Measurements from ENCODE around the gene PHAX. TPM values are rescaled to one million over a fixed set of nuclear protein-coding genes. Genes with fewer than 3 reads are reported as not detected.

PHAX gene
- total and polyA plus RNA-seq, 8 donors, result 5.0 to 17.8 (median 10.0) TPM

- H3K4me3 ChIP-seq, result no peak overlapping the region
- FAIRE-seq, result no peak
- DNase-seq, result peak in 4 of 6 donors; percentile 23 to 71 (median 38)
Observed at GRCh38 chr5:126676195-126676624, 75.5 kb downstream of the PHAX start.

More at GRCh38 chr5:126676195-126676624, 75.5 kb downstream of the PHAX start:
- Histone ChIP-seq H3K27ac (no peak overlapping the region), H3K27me3 (no peaks in the 10 kb centered on the region), H3K9me3 (no peaks in the 10 kb centered on the region), H3K36me3 (no peaks in the 10 kb centered on the region), H3K4me1 (no peaks in the 10 kb centered on the region)
- TF ChIP-seq CTCF (IDR thresholded peaks at IDR 0.05), result peak; percentile 72 to 82 (median 76)
- intact Hi-C loops (cut with DNase I), result loop anchor here in 1 of 3 donors (5.0 kb wide), 1 partner anchor 106 kb away; no protein-coding TSS in a partner anchor
- peak; percentile 86 to 99 (median 96) for ATAC-seq
- WGBS, 2 donors, result 23 to 25% methylated on average over 4 of the region's 4 CpGs

Other genes starting within 250 kb of the PHAX start
- 10 to 100 TPM in 1 of 6 donors, 1 to 10 TPM in 5; 4.5 to 10.3 (median 6.5) TPM for gene GRAMD2B, start 177.5 kb upstream of the PHAX start, total RNA-seq
- gene GRAMD2B, start 177.5 kb upstream of the PHAX start, polyA plus RNA-seq, result 10 to 100 TPM in 1 of 2 donors, 1 to 10 TPM in 1; 4.4 to 11.8 TPM
- gene ALDH7A1, start 5.7 kb upstream of the PHAX start, total RNA-seq, result 10 to 100 TPM; 15.9 to 27.4 (median 22.7) TPM
- gene ALDH7A1, start 5.7 kb upstream of the PHAX start, polyA plus RNA-seq, result 10 to 100 TPM; 21.4 to 28.7 TPM
- 1 to 10 TPM; 1.5 to 7.5 (median 4.3) TPM for gene LMNB1, start 176.2 kb downstream of the PHAX start, total RNA-seq
- gene LMNB1, start 176.2 kb downstream of the PHAX start, polyA plus RNA-seq, result 1 to 10 TPM in 1 of 2 donors, under 1 TPM in 1; 0.72 to 3.2 TPM